GM08714 (cell line): ENCODE data around the gene RNF144A.

Experiments used
- H3K4me3 ChIP-seq: fragments of 200-500 bp; sonication (Bioruptor generic); 2 replicates; pipeline ENCODE4 v1.5.1; 2014; ENCODE audit warnings: mild to moderate bottlenecking, low read length, inconsistent platforms
- ZNF274 ChIP-seq: IDR thresholded peaks from 2 replicates; pipeline ENCODE4 v1.6.1; 2012; ENCODE audit warnings: mild to moderate bottlenecking, low read depth, low read length

Gene RNF144A

DNA sequence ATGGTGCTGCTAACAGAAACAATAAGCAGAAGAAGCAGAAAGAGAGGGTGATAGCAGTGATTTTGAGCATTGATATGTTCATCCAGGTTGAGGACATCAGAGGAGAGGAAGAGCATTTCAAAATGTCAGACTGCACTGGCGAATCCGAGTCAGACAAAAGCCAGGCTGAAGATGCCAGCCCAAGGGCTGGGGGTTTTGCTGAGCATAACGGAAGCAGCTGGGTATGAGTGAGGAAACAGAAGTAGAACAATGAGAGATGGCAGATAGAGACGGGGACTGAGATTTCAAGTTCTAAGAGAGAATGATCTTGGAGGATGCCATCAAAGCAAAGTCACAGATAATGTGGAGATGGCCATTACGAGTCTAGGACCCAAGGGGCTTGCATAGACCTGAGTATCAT is 151.2 kb downstream of the RNF144A start:
- no peak for TF ChIP-seq ZNF274
- H3K4me3 ChIP-seq: no peak overlapping the region

DNA sequence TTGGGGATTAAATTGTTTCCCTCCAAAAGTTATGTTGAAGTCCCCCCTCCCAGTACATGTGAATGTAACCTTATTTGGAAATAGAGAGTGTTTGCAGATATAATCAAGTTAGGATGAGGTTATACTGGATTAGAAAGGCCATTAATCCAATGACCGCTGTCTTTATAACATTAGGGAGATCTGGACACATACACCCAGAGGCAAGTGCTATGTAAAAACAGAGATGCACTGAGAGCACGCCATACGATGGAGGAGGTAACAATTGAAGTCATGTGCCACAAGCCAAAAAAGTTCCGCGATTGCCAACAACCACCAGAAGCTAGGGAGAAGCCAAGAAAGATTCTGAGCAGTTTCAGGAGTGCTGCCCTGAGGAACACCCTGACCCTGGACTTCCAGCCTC is 153.3 kb downstream of the RNF144A start:
- H3K4me3 ChIP-seq: no peak overlapping the region
- no peak for TF ChIP-seq ZNF274

DNA sequence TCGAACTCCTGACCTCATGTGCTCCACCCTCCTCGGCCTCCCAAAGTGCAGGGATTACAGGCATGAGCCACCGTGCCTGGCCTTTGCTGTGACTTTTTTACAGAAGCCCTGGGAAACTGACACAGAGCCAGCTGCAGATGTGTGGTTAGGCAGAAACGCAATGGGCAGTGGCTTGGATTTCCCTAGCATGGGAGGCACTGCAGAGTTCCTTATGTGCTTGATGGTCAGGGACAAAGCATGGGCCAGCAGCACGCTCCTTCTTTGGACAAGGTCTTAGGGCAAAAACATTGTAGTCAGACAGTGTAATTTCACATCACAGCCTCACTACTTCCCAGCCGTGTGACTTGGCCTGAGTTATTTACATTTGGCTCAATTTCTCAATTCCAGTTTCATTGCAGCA is 153.9 kb downstream of the RNF144A start:
- no peak overlapping the region for H3K4me3 ChIP-seq
- no peak for TF ChIP-seq ZNF274

DNA sequence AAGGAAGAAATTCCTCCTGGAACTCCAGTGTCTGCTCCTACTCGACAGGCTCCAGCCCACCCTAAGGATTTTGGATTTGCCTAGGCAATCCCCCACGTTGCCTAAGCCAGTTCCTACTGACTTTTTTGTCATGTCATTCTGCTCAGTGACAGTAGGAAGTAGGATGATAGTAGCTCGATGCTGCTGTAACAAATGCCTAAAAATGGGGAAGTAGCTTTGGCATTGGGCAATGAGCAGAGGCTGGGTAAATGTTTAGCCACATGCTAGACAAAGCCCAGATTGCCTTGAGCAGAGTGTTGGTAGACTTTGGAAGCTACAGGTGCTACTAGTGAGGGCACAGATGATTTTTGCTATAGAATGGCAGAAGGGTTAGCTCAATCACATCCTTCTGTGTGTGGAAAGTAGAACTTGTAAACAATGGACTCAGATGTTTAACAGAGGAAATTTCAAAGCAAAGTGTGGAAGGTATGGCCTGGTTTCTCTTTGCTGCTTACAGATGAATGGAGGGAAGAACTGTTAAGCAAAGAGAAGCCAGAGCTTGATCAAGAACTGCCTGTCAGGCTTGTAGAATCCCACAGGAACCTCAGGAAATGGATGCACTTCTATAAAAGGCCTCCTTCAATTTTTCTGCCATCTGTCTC is 154.8 kb downstream of the RNF144A start:
- H3K4me3 ChIP-seq: no peak overlapping the region
- TF ChIP-seq ZNF274: no peak

DNA sequence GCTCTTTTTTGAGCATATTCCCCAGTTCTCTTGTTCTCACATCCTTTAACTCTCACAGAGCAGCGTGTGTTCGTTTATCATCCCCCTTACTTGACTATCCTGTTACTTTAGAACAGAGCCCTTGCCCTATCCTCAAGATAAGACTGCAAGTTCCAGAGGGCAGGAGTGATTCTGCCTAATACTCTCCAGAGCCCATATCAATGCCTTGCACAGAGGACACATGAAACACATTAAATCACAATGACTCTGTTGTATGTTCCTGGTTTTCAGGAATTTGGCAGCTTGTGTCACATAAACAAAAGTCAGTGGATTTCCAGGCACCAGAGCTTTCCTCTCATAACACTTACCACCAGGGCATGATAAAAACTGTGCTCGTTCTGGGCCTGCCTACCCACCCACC is 156.7 kb downstream of the RNF144A start:
- no peak for TF ChIP-seq ZNF274
- no peak overlapping the region for H3K4me3 ChIP-seq

DNA sequence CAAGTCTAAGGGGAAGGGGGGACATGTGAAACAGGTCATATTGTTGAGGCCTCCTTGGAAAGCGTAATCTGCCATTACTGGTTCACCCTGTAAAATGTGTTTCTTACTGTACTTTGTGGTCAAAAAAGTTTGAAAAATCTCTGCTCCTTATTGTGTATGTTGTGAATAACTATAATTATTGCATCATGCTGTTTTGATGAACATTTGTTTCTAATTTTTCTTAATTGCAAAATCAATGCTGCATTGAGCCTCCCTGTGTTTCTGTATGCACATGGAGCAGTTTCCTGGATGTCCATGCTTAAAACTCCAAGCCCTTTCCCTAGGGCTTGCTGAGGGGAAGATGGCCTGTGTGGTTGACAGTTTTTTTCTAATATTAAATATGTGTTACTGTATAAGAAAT is 158.6 kb downstream of the RNF144A start:
- no peak for TF ChIP-seq ZNF274
- no peak overlapping the region for H3K4me3 ChIP-seq

DNA sequence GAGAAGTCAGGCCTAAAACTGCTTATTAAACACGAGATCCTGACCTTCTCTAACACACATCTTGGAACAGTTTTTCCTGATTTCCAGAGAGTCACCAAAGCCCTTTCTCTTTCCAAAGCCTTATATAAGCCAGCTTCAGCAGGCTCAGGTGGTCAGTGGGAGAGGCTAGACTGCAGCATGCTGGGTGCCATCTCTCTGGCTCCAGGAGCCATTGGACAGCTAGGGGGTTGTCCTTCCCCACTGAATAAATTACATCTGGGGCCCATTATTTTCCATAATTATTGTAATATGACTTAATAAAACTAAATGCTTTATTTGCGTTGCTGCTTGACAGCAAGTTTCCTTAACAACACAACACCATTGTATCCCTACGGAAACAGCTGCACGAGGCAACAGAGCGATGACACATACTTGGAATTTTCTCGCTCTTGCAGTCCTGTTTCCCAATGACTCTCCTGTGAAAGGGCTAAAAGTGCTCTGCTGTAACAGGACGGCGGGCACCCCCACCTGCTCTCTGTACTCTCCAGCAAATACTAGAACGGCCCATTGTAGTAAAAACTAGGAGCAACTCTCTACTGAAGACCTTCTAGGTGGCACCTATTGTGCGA is 160.6 kb downstream of the RNF144A start:
- no peak for TF ChIP-seq ZNF274
- H3K4me3 ChIP-seq: no peak overlapping the region

DNA sequence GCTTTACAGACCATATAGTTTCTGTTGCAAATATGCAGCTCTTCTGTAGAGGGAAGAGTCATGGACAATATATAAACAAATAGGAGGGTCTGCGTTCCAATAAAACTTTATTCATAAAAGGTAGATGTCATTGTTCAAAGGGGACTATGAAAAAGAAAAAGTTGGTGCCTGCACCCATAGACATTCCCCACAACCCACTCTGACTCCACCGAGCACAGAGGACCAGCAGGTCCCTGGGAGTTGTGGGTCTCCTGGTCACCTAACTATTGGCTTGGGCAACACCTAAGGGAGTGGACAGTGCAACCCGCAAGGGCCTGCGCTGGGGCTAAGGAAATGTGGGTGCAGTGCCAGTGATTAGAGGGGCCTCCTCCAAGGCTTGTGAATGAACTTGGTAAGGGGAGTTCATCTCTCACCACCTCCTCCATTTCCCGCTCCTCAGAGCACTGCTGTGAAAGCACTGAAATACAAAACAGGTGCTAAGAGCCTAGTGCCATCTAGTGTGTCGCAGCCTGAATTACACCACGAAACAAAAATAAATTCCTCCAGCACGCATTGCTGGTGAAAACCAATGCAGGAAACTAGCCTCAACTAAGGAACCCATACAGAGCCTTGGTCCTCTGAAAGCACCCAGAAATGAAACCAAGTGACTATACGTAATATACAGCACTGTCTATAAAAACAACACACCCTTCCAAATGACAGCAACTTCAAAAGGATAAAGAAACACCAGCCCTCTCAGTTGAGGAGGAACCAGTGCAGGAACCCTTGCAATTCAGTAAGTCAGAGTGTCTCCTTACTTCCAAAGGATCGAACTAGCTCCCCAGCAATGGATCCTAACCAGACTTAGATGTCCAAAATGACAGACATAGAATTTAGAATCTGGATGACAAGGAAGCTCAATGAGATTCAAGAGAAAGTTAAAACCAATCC is 166.6 kb downstream of the RNF144A start:
- H3K4me3 ChIP-seq: no peak overlapping the region
- no peak for TF ChIP-seq ZNF274

DNA sequence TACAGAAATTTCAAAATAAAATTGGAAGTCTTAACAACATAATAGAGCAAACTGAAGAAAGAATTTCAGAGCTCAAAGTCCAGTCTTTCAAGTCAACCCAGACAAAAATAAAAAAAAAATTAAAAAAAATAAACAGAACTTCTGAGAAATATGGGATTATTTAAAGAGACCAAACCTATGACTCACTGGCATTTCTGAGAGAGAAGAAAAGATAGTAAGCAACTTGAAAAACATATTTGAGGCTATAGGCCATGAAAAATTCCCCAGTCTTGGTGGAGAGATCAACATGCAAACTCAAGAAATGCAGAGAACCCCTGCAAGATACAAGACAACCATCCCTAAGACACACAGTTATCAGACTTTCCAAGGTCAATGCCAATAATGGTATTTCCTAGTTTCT is 167.4 kb downstream of the RNF144A start:
- no peak overlapping the region for H3K4me3 ChIP-seq

DNA sequence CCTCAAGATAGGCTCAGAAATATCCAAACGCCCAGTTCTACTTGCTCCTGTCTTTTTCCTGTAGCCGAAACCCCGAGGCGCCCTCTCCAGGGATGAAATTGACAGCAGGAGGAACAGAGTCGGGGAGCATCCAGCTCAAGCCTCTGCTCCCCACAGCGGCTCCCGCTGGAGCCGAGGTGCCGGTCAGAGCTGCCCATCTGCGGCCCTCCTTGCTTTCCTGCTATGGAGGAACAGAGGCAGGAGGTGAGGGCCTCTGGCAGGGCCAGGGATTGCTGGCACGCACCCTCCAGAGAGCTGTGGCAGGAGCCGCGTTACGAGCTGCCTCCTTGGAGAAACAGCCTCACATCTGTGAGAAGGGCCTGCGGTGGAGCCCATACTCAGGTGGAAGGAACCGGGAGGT is 172.1 kb downstream of the RNF144A start:
- TF ChIP-seq ZNF274: no peak
- H3K4me3 ChIP-seq: no peak overlapping the region

More for the DNA sequence above, 167.4 kb downstream of the RNF144A start:
- TF ChIP-seq ZNF274: no peak

DNA sequence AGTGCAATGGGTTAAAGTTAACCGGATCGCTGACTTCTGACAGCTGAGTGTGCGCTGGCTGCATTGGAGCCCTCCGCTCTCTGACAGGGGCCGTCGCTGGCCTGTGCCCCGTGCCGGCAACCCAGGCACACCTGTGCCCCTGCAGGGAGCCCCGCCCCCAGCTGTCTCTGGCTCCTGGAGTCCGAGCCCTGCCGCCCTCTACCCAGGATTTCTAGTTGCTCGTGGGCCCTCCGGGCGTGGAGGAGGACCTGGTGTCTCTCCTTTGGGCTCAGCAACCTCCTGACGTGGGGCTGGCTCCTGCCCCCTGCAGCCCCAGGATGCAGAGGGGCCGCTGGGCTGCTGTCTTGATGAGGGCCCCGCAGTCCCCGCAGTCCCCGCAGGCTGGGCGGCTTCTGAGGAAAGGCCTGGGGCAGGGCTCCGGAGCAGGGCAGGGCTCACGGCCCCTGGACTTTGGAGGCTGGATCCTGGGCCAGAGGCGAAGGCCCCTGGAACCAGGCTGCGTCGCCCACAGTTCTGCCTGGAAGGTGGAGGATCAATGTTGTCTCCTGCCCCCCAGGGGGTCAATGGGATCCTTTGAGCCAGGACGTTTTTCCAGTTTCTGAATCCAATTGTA is 172.8 kb downstream of the RNF144A start:
- TF ChIP-seq ZNF274: no peak
- H3K4me3 ChIP-seq: no peak overlapping the region

DNA sequence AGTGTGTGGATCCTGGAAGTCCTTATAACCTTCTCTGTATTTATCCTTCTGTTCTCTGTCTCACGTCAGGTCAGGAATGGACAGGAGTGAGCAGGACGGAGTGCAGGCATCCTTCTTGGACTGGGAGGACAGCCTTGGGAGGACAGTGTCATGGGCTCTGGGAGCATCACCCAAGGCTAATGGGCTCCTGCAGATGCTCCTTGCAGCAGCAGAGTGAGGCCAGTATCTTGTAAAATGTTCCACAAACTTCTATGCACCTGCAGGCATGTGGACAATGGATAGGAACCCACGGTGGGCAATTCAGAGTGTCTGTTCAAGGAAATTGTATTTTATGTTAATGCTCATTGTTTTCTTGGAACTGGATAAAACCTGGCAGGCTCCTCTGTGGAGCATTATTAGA is 176.2 kb downstream of the RNF144A start:
- H3K4me3 ChIP-seq: no peak overlapping the region
- TF ChIP-seq ZNF274: no peak
